Gastroesophageal sphincter (tissue), 4 donors: ENCODE data around the gene CSTF1. TPM values are rescaled to one million over a fixed set of nuclear protein-coding genes. Genes with fewer than 3 reads are reported as not detected.

Experiments used
- ATAC-seq: fragments of 150-250 bp; one replicate; pipeline ENCODE4 v1.9.1; 2016; ENCODE audit warnings: mild to moderate bottlenecking, moderate library complexity
- H3K27ac ChIP-seq, 4 donors: fragments of 200-600 bp; sonication (generic) in 3 of 4; 1 replicate in 3 of 4; 2 replicates in 1 of 4; pipeline ENCODE4 v1.5.1; 2016 to 2019
- H3K27me3 ChIP-seq: fragments of 200-600 bp; sonication (generic); one replicate; pipeline ENCODE4 v1.5.1; 2019
- H3K36me3 ChIP-seq, 2 donors: fragments of 200-600 bp; sonication (generic); one replicate each; pipeline ENCODE4 v1.5.1; 2019; ENCODE audit warnings: control low read depth in 1 of 2
- H3K4me1 ChIP-seq, 3 donors: fragments of 200-600 bp; sonication (generic); 1 replicate in 2 of 3; 2 replicates in 1 of 3; pipeline ENCODE4 v1.5.1; 2016 to 2019; ENCODE audit warnings: control low read depth in 2 of 3
- H3K4me3 ChIP-seq, 2 donors: fragments of 200-600 bp; sonication (generic); one replicate each; pipeline ENCODE4 v1.5.1; 2019; ENCODE audit warnings: mild to moderate bottlenecking in 1 of 2, moderate library complexity in 1 of 2
- H3K9me3 ChIP-seq, 3 donors: fragments of 200-600 bp; sonication (generic); one replicate each; pipeline ENCODE4 v1.5.1; 2017 to 2019; ENCODE audit warnings: control low read depth in 2 of 3
- EP300 ChIP-seq: sonication (generic); formaldehyde crosslinking; IDR thresholded peaks from one replicate; pipeline ENCODE4 v1.6.1; 2017; ENCODE audit warnings: antibody characterized with exemption, mild to moderate bottlenecking
- POLR2A ChIP-seq, 2 donors: fragments of 450-650 bp; IDR thresholded peaks; one replicate each; pipeline ENCODE4 v1.6.1; 2017; ENCODE audit warnings: antibody characterized with exemption in 2 of 2, mild to moderate bottlenecking in 2 of 2, moderate library complexity in 1 of 2
- POLR2AphosphoS5 ChIP-seq: sonication (generic); formaldehyde crosslinking; IDR thresholded peaks from one replicate; pipeline ENCODE4 v1.6.1; 2017; ENCODE audit warnings: antibody characterized with exemption
- WGBS, 2 donors: methylation state at CpG; one replicate each; pipeline ENCODE4 v1.1.5; 2018; ENCODE audit warnings: low coverage in 1 of 2; 5-methylcytosine and 5-hydroxymethylcytosine counted together
- total RNA-seq, 4 donors: library from RNA; depleted of rRNA; stranded (reverse); fragments of >200 nt; gene quantifications; one replicate each; pipeline ENCODE4 v1.1.0, GENCODE V29; 2016
- TF ChIP-seq, protein P1 (sequence below), 4 experiments: fragments of 200-600 bp in 2 of 4; fragments of 450-650 bp in 2 of 4; sonication (generic) in 1 of 4; IDR thresholded peaks; one replicate each; pipeline ENCODE4 v1.5.1; 2017 to 2019; ENCODE audit warnings: antibody characterized with exemption in 4 of 4, mild to moderate bottlenecking in 2 of 4, moderate library complexity in 2 of 4

Gene CSTF1
- total RNA-seq, 4 donors from 2014 or later, result 15.3 to 33.1 (median 22.4) TPM

DNA sequence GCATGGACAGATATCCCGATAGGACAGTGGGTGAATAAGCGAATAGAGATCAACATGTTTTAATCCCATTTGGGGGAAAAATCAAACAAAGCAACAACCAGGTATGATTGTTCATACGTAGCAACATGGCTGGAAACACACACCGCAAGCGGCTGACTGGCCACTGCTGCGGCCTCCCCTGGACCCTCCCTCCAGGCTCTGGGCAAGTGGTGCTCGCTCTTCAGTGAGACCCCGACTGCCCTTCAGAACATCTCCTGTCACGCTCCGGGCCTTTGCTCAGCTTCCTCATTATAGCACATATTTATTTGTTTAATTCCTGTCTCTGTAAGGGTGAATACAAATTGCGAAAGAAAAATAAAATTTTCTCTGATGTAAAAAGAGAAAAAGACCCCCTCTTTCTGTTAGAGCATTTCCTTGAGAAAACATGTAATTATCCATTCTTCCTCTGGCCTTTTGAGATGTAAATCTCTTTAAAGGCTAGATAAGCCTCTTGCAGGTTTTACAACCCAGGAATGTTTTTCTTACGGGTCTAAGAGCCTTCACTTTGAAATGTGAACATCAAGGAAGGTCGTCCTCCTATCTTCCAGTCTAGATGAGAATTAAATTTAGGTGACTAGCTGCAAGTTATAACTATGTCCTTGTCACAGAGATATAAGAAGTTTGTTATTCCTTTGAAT, 44.7 kb upstream of the CSTF1 start:
- Histone ChIP-seq H3K4me3 (no peak overlapping the region), H3K9me3 (no peaks in the 10 kb centered on the region), H3K36me3 (no peaks in the 10 kb centered on the region), H3K27me3 (peaks cover 49% of the 10 kb centered on the region), H3K4me1 (peaks cover 0 to 8% (median 5%) of the 10 kb centered on the region in 3 donors), H3K27ac (no peak overlapping the region)
- WGBS, 2 donors, result 47 to 50% methylated on average over 11 to 12 of the region's 13 CpGs
- ATAC-seq, result no peak
- no peak for TF ChIP-seq EP300
- TF ChIP-seq, protein P1, sequence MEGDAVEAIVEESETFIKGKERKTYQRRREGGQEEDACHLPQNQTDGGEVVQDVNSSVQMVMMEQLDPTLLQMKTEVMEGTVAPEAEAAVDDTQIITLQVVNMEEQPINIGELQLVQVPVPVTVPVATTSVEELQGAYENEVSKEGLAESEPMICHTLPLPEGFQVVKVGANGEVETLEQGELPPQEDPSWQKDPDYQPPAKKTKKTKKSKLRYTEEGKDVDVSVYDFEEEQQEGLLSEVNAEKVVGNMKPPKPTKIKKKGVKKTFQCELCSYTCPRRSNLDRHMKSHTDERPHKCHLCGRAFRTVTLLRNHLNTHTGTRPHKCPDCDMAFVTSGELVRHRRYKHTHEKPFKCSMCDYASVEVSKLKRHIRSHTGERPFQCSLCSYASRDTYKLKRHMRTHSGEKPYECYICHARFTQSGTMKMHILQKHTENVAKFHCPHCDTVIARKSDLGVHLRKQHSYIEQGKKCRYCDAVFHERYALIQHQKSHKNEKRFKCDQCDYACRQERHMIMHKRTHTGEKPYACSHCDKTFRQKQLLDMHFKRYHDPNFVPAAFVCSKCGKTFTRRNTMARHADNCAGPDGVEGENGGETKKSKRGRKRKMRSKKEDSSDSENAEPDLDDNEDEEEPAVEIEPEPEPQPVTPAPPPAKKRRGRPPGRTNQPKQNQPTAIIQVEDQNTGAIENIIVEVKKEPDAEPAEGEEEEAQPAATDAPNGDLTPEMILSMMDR (IDR thresholded peaks at IDR 0.05), result no peak
- no peak for TF ChIP-seq POLR2AphosphoS5
- no peak for TF ChIP-seq POLR2A (IDR thresholded peaks at IDR 0.05)

DNA sequence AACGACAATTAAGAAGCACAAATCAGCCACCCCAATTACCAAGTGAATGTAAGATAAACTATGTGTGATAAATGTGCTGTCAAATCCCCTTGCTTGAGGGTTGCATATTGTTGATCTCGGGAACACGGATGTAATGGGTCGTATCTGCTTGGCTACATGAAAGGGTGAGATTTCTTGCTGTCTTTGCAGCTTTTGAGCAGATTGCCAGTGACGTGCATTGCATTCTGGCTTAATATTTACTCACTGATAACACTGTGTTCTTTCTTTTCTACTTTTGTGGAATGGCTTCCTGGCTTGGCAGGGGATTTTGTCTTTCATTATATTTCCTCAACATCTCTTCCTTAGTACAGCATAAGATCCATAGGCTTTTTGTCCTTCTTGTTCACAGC, 44.1 kb upstream of the CSTF1 start:
- peaks cover 44% of the 10 kb centered on the region for H3K27me3 ChIP-seq
- 5 to 11% methylated on average over 5 of the region's 5 CpGs for WGBS, 2 donors
- H3K4me1 ChIP-seq, result peaks cover 0 to 8% (median 5%) of the 10 kb centered on the region in 3 donors
- no peak for TF ChIP-seq POLR2A (IDR thresholded peaks at IDR 0.05)
- TF ChIP-seq, protein P1 (IDR thresholded peaks at IDR 0.05), result no peak
- H3K27ac ChIP-seq, result no peak overlapping the region
- no peaks in the 10 kb centered on the region for H3K9me3 ChIP-seq
- H3K36me3 ChIP-seq, result no peaks in the 10 kb centered on the region
- H3K4me3 ChIP-seq, result no peak overlapping the region
- ATAC-seq, result no peak

DNA sequence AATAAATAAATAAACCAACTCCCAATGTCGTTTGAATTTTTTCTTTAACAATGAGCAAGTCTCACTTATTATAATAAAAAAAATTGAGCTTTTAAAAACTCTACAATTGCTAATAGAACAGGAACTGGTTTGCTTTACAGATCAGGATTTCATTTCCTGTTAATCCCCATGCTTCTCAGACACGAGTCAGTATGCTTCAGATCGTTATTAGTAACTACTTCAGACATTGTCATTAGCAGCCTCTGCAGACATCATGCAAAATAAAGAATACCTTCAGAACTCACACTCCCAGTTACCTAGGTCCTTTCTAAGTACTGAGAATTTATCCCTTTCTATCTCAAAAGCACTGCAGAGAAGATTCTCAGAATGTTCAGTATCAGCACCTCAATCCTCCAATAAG, 43.7 kb upstream of the CSTF1 start:
- Histone ChIP-seq H3K27me3 (peaks cover 39% of the 10 kb centered on the region), H3K9me3 (no peaks in the 10 kb centered on the region), H3K4me3 (no peak overlapping the region), H3K36me3 (no peaks in the 10 kb centered on the region), H3K27ac (no peak overlapping the region), H3K4me1 (peaks cover 0 to 6% (median 4%) of the 10 kb centered on the region in 3 donors)
- 0 to 14% methylated on average over 3 of the region's 3 CpGs for WGBS, 2 donors
- TF ChIP-seq POLR2AphosphoS5 (no peak), EP300 (no peak), POLR2A (IDR thresholded peaks at IDR 0.05) (no peak)
- TF ChIP-seq, protein P1 (IDR thresholded peaks at IDR 0.05), result no peak
- no peak for ATAC-seq

DNA sequence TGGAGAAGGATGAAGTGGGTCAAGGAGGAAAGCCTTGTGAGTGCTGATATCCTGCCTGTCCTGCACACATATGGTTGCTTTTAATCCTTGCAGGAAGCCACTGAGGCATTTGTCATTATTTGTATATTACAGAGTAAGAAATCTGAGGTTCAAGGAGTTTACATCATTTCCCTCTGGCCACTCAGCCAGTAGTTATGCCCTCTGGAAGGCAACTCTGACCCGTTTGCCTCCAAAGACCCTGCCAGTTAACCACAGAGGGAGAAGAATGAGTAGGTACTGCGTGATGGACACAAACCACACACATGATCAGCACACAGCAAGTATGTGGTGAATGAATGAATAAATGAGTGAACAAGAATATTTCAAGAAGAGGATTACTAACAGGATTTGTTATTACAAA, 41.6 kb upstream of the CSTF1 start:
- no peak for ATAC-seq
- Histone ChIP-seq H3K4me3 (no peak overlapping the region), H3K4me1 (no peaks in the 10 kb centered on the region), H3K27me3 (peaks cover 19% of the 10 kb centered on the region), H3K9me3 (no peaks in the 10 kb centered on the region), H3K27ac (no peak overlapping the region), H3K36me3 (no peaks in the 10 kb centered on the region)
- TF ChIP-seq POLR2AphosphoS5 (no peak), EP300 (no peak), POLR2A (IDR thresholded peaks at IDR 0.05) (no peak)
- TF ChIP-seq, protein P1 (IDR thresholded peaks at IDR 0.05), result no peak
- WGBS, 2 donors, result 64 to 70% methylated on average over 2 of the region's 2 CpGs

DNA sequence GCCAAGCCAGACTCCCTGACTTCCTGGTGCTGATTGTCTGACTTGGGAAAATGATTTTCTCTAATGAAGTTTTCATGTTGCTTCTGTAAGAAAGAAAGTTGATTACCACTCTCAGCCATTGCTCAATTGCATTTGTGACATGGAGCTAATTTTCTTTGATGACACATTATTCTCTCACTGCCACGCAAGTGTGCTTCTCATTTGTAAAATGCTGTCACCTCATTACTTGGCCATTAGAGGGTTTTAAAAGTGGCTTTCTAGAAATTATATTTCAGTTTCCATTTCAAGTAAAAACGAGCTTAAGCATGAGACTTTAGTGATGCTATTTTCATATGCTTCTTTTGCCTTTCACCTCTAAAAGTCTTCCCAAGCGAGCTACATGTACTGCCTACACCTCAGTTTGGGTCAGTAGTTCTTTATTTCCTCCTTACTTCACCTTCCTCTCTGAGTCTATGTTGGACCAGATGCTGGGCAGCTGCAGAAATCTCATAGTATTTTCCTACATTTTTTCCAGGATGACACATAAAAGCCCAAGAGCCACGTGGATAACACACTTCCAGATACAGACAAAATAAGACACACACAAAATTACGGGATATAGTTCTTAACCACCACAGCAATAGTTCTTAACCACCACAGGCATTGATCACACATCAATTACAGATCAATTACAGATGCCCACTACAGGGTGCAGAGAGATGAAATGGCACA, 39.9 kb upstream of the CSTF1 start:
- TF ChIP-seq POLR2A (IDR thresholded peaks at IDR 0.05), result no peak
- no peak for TF ChIP-seq EP300
- no peak for TF ChIP-seq POLR2AphosphoS5
- TF ChIP-seq, protein P1 (IDR thresholded peaks at IDR 0.05), result no peak
- no peaks in the 10 kb centered on the region for H3K36me3 ChIP-seq
- peaks cover 5% of the 10 kb centered on the region for H3K27me3 ChIP-seq
- no peak overlapping the region for H3K4me3 ChIP-seq
- 50 to 69% methylated on average over 5 of the region's 5 CpGs for WGBS, 2 donors
- H3K9me3 ChIP-seq, result no peaks in the 10 kb centered on the region
- H3K27ac ChIP-seq, result no peak overlapping the region
- no peaks in the 10 kb centered on the region for H3K4me1 ChIP-seq
- ATAC-seq, result no peak
